HG03280 (cell line): ENCODE measurements around the gene SOHLH1.

Experiments
- ATAC-seq: cut with Tn5 transposase; IDR thresholded peaks from one replicate; pipeline ENCODE4 v1.9.1; 2021; ENCODE audit warnings: mild to moderate bottlenecking, moderate library complexity; ENCODE audit not compliant: unreplicated experiment

Gene SOHLH1

DNA sequence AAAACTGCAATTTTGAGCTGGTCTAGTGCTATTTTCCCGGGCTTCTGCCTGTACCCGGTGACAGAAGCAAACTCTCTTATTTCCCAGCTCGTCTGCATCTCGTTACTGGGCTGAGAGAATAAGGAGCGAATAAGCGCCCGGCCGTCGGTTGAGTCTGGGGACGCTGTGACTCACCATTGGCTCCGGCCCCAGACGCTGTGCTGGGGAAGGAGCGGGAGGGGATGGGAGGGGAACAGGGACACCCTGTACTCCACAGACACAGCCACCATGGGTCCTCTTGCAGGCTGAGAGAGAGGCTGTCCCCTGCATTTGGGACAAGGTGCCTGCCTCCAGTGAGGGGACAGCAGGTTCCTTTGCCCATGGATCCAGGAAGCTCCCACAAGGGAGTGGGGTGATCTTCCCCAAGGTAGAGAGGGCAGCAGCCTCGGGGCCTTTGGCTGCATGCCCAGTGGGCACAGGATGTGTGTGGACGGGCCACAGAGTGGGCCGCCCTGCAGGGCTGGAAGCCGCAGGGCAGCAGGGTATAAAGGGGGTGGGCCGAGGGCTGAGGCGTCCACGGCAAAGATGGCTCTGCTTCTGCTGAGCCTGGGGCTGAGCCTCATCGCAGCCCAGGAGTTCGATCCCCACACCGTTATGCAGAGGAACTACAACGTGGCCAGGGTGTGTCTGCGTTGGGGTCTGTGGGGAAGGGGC, 36.4 kb downstream of the SOHLH1 start, which contains the start of gene LCN9:
Gene LCN9 (plus strand): TSS at position 552 of the 693 bp plus-strand sequence. CDS start 13 bp downstream, at position 565.
- no peak for ATAC-seq

DNA sequence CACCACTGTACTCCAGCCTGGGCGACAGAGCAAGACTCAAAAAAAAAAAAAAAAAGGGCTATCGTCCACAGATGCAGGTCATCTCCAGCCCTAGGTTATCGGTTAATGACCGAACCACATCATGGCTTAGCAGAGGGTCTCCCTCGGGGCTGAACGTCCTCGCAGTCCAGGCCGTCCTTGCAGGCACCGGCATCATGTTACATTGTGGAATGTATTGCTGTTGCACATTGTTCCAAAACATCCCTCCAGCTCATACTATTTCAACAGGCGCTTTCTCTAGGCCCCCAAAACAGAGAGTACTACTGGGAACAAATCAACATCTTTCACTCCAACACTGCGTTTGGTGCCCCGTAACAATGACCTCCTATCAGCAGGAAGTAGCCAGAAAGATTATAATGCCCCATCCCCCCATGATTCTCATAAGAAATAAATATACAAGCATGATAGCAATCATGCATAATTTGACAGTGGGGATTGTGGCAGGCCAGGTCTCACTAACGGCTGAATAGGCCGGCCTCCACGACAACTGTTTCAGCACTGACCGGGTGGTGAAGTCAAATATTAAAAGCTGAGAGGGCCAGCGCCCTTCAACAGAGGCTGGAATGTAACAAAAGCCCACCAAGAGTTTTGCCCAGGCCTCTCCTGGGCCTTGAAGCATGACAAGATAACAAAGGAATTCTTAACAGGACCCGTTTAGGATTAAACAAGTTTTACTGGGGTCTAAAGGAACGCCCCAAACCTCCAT, 37.3 kb downstream of the SOHLH1 start:
- no peak for ATAC-seq

DNA sequence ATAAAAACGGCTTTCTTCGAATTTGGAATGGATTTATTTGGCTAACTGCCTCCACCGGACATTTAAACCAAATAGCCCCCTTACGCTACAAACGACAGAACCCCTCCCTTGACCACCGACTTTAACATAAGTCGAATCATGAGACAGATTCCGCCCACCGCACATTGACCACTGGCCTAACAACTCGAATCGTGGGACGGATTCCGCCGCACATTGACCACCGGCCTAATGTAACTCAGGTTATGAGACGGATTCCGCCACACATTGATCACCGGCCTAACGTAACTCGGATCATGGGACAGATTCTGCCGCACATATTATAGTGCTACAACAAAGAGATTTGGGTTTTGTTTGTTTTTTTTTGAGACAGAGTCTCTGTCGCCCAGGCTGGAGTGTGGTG, 38.9 kb downstream of the SOHLH1 start:
- ATAC-seq, result no peak

DNA sequence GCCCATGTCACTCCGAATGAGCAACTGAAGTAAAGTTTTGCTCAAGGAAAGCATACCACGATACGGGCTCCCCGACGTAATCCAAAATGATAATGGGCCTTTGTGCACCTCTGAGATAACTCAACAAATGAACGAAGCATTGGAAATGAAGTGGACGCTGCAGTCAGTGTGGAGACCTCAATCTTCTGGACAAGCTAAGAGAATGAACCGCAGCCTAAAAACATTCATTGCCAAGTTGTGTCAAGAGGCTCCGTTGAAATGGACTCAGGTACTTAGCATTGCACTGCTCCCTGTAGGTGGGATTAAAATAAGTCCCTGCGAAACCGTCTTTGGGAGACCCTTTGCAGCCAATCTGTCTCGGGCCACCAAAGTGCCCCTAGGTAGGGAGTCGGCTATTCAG, 40.0 kb downstream of the SOHLH1 start:
- ATAC-seq, result no peak

DNA sequence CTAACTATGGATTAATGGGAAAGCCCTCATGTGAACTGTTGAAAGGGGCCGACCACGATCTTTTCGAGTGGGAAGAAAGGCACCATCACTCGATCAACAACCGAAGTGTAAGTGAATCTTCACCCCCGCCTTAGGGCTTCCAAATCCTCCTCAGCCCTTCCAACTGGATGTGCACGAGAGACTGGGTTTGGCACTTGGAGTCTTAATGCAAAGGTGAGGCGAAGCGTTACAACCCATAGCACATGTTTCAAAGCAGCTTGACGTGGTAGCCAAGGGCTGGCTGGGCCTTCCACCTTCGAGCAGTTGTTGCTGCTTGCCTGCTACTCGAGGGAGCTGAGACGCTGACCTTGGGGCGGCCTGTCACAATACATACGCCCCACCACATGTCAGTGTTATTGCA, 41.9 kb downstream of the SOHLH1 start:
- ATAC-seq, result no peak

DNA sequence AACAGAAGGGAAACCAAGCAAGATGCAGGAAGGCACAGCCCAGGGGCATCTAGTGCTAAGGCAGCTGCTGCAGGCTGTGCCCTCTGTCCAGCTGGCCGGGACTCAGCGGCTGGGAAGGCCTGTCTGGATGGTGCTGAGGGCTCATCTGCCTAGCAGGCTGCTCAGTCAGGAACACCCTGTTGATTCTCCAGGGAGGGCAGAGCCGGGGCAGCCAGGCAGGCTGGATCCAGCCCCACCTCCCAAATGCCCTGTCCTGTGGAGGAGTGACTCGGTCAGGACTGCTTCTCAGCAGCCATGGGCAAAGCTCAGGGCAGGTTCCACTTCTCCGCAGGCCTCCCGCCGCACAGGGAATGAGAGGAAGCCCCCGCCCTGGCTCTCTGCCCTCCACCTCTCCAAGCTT, 44.0 kb downstream of the SOHLH1 start:
- ATAC-seq, result no peak

DNA sequence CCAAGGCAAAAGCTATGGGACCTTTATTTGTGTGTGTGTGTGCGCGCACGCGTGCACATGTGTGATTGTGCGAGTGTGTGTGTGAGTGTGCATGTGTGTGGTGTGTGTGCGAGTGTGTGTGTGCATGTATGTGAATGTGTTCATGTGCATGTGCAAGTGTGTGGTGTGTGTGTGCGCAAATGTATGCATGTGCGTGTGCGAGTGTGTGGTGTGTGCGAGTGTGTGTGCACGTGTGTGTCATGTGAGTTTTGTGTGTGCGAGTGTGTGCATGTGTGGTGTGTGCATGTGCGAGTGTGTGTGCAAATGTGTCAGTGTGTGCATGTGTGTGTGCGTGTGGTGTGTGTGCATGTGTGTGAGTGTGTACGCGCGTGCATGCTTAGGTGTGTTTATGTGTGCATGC, 48.9 kb downstream of the SOHLH1 start:
- ATAC-seq, result no peak

DNA sequence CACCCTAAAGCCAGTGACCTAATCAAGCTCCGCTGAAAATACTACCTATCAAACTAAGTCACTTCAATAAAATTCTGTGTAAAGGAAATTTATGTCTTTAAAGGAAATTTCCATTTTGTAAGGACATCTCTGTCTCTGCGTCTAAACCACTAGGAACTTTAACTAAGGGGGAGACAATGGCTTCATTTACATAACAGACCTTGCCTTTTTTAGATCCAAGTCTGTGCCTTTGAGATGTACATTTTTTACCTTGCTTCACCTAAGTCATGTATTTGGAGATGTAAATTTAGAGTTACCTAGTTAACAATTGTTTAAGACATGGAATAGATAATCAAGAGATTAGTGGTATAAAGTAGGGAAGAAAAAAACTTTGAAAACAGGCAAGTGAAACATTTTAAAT, 49.8 kb downstream of the SOHLH1 start:
- ATAC-seq, result no peak

DNA sequence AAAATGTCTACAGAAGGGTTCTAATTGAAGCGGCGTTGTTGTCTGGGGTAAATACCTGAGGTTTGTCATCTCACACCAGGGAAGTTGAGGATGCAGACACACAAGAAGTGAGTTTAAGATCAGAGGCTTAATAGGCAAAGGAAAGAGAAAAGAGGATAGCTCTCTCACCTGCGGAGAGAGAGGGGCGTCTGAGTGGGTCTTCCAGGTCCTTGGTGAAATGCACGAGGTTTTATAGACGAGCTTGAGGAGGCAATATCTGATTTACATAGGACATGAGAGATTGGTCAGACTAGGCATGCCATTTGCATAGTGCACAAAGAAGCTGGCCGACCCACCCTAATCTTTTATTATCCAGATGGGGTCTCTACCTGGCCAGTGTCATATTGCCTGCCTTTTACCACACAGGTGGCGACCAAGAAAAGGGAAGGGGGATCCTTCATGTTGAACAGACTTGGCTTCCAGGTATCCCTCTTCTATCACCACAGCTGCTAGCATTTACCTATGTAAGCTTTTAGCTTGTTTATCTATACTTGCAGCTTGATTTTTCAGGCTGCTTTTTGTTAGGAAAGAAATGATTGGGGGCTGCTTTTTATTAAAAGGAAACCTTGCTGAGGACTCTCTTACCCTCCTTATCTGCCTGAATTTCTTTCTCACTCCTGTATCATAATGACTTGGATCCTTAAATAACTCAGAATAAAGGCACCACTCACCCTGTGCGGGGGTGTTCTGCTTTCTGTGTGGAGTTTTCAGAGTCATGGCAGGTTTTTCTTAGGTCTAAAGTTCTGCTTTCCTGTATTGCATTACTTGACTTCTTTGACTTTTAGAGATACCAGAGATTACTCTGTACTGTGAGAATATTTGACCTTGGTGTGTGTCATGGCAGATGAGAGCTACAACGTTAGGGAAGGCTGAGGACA, 50.5 kb downstream of the SOHLH1 start:
- no peak for ATAC-seq

DNA sequence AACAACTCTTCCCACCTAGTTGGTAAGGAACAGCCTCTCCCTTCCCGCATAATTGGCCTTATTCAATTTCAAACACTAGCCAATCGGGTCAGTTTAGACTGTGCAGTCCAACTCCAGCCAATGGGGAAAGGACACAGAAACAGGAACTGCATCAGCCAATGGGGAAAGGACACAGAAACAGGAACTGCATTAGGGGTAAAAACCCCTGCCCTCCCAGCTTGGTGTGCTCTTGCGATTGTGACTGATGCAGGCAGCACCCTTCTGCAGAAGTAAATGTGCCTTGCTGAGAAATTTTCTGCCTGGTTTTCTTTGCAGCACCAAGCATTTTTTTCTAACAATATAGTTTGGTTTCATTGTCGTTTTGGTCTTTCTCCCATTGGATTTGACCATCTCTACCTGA, 51.4 kb downstream of the SOHLH1 start:
- no peak for ATAC-seq

DNA sequence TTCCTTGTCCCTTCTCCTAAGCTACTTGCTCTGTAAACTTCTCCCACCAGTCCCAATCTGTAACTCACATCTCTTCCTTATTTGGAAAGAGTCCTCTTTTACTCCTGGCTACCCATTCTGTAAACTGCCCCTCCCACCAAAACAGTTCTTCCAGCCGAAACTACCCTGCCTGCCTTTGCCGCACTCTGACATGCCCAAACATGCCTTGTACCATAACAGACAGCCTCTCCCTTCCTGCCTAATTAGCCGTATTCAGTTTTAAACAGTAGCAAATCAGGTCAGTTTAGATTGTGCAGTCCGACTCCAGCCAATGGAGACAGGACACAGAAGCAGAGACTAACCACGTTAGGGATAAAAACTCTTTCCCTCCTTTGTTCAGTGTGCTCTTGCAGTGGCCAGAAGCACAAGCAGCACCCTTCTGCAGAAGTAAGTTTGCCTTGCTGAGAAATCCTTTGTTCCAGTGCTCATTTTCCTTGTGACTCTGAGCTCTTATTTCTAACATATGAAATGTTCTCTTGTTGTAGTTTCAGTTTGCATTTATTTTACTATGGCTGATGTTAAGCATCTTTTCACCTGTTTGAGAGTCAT, 54.6 kb downstream of the SOHLH1 start:
- no peak for ATAC-seq
